Hematopoietic multipotent progenitor cell treated with erythropoietin and hydrocortisone succinate and interleukin-3 and kit ligand, for 15 days (in vitro differentiated cells): ENCODE results near the gene NCKIPSD.
A peak's percentile ranks its signal among the peaks of the same experiment; 100 is the strongest.

ENCODE experiments used
- DNase-seq: peaks from one replicate; pipeline ENCODE4 v3.0.0-alpha.2; 2015; ENCODE audit warnings: low spot score

The NCKIPSD gene

DNA sequence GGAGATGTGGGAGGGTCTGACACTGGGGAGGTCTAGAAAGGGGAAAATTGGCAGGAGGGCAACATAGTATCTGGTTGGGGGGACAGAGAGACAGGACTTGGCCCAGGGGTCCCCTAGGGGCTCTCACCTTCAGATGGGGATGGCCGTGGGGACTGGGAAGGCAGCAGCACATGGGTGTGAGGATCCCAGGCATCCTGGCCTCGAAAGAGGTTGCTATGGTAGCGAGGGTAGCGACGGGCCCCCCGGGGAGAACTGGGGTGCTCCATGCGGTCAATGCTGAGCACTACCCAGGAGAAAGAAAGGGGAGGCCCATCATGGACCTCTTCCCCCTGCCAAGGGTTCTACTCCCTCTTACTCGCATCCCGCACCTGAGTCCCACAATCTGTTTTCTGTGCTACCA is 38.0 kb downstream of the NCKIPSD start:
- no peak for DNase-seq

DNA sequence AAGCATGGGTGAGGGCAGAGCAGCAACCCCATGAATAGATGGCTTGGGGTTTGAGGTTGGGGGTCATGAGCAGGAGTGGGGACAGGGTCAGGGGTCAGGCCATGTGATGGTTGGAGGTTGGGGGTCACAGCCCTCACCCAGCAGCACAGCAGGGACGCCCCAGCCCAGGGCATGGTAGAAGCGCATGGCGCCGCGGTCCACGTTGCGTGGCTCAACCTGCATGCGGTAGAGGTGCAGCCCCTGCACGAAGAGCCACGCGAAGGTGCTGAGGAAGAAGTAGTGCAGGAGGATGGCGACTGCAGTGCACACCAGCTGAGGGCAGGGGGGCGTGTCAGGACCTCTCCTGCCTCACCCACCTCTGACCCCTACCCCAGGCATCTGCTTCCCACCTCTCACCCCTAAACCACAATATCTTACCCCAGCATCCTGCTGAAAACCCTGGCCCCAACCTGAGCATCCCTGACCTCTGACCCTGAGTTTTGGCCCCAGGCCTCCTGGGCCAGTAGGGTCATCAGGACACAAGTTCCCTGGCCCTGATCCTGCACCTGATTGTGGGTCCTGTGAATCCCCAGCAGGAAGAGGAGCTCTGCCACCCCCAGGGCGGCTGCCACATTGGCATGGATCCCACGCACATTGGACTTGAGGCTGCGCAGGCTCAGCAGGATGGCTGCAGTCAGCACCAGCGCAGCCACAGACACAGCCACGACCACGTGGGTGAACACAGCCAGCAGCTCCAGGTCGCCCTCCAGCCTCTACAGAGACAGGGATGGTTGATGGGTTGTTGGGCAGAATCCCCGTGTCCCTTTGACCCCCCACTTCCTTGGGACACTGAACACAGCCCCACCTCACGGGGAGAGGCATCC is 40.6 kb downstream of the NCKIPSD start:
- DNase-seq, result no peak

DNA sequence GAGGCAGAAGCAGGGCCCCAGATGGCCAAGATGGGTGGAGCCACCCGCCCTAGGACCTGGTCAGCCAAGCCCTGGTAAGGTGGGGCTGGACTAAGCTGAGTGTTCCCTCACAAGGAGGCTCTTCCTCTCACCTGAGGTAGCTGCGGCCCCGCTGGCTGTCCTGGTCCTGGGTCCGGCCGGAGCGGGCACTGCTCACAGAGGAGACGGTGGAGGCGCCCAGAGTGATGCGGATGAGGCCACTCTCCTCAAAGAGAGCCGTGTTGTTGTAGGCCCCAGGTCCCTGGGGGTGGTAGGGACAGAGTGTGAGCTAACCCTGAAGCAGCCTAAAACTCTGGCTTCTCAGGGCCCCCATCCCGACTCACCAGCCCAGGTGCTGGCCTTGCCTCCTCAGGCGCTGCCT is 43.1 kb downstream of the NCKIPSD start:
- no peak for DNase-seq

DNA sequence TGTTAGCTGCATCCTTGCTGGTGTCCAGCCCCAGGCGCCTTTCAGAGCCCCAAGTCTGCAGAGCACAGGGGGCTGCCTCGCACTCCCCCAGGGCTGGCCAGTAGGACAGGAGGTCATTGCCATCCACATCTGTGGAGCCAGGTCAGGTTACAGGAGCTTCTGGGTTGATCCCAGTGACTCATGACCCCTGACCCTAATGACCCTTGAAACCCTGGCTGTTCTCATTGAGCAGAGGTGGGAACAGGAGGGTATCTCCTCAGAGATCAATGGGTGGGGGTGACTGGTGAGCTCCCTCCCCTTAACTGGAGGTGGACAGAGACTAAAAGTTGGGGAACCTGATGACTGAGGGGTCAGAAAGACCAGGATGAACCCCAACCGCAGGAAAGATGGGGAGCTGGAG is 44.3 kb downstream of the NCKIPSD start:
- DNase-seq, result no peak

DNA sequence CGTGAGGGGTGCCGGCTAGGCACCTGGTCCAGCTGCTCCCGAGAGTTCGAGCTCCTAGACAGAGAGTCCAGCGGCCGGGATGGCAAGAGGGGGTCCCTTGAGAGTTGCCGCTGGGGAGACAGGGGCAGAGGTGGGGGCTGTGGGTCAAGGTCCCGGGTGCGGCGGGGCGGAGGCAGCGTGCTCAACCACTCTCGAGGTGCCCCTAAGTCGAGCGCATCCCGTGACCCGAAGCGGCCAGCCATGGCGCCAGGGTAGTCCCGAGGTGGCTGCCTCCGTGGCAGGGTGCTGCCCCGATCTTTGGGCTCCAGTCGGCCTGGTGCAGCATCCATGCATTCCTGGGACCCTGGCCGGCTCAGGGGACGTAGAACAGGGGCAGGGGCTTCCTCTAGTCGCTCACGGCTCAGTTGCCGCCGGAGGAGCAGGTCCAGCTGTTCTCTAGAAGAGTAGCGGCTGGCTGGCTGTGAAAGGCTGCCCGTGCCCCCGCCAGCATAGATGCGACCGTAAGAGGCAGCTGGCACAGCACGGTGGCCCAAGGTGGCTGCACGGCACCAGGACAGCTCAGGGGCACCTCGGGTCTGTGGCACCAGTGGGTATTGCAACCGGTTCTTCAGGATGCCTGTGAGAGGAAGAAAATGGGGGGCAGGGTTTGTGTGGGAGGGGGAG is 45.6 kb downstream of the NCKIPSD start:
- DNase-seq, result no peak

DNA sequence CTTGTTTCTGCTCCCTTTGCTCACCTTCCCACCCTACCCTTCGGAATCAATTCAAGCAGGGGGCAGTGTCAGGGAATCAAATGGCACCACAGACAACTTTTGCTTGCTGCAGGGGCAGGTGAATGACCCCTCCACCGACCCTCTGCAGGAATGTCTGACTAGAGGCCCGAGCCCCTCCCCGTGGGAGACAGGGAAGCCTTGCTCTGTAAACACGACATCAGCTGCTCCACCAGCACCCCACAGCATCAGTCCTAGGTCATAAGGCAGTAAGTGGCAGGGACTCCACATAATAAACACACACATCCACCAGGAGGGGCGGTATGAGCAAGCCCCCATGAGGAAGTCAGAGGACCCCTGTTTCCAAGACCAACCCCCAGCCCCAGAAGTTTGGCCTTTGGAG is 48.4 kb downstream of the NCKIPSD start:
- no peak for DNase-seq

DNA sequence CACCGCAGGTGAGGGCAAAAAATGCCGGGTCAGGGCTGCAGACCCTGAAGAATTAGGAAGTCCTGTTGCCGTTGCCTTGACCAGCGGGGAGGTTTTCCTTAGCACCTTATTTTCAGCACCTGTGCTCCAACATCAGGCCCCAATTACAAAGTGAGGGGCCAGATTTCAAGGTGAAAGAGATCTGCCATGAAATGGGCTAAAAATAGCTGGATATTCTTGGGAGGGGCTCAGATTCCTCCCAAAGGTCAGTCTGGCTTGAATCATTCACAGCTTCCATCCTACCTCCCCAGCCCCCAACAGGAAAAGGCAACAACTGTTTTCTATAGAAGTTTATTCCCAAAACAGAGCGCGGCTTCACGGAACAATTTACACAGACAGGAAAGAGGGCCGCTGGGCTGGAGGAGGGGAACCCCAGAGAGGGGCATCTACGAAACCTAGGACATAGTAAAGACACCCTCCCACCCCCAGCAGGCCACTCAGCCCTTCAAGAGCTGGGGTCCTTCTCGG is 49.5 kb downstream of the NCKIPSD start:
- no peak for DNase-seq

DNA sequence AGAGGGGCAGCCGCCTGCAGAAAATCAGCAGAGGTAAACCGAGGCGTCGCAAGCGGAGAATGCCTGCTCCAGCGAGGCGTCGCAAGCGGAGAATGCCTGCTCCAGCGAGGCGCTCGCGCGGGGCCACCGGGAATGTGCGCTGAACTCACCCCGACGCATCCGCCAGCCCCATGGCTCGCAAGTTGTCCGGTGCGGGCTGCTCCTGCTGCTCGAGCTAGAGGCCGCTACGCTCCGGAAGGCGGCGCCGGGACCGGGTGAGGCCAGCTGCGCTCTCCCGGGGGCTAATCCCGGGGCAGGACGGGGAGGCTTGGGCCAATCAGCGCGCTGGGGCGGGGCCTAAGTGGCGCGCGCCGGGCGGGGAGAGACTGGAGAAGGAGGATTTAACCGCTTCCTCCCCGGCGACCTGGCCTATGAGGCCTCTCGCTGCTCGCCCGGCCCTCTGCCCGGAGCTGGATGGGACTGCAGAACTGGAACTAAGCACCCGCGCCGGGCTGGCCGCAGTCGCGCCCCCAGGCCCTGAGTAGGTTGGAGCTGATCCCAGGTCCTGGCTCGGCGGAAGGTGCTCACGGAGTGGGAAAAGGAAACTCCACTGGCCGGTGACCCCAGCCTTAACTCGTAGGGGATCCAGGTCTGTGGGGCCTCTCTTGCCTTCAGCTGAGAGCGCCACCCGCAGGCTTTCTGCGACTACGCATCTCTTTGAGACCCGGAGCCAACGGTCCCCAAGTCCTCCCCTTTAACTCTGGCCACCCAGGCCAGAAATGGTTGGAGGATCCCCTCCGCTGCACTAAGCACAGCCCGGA is 50.3 kb downstream of the NCKIPSD start, which contains the start of gene SLC26A6:
Gene SLC26A6, minus strand, starts transcription at position 240 of the 800 bp plus-strand sequence. Its CDS starts 68 bp downstream, at position 172.
- peak; percentile 95 for DNase-seq

DNA sequence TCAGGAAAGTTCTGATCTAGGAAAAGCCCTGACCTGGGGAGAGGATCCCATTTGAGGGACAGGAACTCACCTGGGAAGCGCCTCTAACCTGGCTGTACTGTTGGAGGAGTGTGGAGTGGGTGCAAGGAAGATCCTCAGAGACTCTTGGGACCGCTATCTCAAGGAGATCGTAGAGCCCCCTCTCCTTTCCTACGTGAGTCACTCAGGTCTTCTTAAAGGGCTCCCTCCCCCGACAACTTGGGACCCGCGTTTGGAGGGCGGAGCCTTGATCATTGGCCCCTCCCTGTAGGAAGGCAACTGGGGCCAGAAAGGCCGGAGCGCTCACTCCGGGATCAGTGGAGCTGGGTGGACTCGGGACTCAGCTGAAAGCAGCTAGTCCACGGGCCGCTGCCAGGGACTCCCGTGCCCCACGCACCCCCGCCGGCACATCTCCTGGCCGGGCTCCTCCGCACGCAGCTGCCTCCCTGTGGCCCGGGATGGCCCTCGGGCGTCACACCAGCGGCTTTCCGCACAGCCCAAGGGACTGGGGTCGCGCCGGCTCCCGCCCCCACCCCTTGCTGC is 51.0 kb downstream of the NCKIPSD start:
- DNase-seq, result peak; percentile 32

DNA sequence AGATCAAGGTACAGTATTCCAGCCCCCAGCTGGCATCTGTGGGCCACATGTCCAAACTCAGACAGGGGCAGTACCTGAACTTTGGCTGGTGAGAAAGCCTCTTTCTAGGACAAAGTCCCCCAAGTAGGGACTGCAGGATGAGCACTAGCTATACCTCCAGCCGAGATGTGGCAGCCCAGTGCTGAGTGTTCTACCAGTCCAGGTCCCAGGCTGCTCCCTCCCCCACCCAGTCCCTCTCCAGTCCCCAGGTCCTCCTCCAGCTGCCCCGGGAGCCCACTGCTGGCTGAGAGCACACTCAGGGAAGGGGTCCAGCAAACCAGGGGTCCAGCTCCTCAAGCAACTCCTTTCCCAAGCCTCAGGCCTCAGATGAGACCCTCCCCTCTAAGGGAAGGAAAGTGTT is 52.0 kb downstream of the NCKIPSD start:
- no peak for DNase-seq

DNA sequence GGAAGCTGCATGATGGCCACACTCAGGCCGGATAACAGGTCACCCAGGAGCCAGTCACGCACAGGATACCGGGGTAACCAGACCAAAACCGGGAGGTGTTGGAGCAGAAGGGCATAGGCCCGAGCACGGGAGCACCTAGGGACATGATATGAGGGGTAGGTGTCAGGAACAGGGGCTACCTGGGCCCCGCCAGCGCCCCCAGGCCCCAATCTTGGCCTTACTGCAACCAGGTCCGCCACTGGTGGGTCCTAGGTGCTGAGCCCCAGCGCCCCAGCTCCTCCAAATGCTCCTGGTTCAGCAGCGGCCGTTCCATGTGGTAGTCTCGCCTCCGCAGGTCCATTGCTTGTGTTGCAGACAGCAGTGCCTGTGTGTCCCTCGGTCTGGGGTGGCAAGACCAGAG is 52.5 kb downstream of the NCKIPSD start:
- no peak for DNase-seq

DNA sequence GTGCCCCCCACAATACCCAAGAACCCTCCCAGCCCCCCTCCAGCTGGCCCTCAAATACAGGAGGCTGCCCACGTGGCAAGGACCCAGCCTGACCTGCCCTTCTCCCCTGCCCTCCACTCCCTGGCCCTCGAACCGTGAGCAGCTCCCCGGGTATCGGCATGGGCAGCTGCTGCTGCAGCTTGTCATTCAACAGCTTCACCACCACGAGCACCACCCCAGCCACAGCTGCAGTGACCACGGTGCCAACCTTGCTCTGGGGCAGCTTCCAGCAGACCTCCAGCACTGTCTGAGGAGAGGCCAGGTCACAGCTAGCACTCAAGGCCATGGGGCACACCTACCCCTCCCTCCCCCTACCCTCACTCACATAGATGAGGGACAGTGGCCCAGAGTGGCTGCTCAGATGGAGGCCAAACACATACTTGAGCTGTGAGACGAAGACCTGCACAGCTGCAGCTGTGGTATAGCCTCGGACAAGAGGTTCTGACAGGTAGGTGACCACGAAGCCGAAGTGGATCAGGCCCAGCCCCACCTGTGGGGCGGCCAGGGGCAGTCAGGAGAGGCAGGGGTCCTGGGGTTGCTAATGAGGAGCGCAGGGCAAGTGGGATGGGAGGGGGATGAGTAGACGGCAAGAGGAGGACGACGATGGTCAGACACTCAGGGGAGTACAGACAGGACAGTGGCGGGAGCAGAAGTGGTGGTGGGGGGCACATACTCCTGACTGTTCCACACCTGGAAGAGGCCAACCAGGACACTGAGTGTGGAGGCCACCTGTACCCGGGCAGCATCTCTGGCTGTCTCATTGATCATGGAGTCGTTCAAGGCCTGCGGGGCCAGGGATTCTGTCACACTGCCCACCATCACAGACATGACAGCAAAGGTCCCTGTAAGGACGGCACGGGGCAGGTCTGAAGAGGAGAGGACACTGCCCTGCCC is 53.9 kb downstream of the NCKIPSD start:
- DNase-seq, result no peak

DNA sequence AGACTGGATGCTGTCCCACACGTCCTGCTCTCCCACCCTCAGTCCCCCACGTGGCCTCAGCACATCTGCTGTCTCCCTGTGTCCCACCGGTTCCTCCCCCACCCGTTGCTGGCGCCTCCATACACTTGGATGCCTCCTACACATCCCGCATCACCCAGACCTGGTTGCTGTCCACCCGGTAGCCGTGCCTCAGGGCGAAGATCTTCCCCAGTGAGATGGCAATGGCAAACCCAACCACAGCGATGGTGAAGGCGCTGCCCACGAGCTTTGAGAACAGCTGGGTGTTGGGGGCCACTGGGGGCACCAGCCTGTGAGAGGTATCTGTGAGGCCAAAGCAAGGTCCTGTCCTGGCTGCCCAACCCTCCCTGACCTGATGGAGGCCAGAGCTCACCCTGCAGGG is 54.9 kb downstream of the NCKIPSD start:
- DNase-seq, result no peak

DNA sequence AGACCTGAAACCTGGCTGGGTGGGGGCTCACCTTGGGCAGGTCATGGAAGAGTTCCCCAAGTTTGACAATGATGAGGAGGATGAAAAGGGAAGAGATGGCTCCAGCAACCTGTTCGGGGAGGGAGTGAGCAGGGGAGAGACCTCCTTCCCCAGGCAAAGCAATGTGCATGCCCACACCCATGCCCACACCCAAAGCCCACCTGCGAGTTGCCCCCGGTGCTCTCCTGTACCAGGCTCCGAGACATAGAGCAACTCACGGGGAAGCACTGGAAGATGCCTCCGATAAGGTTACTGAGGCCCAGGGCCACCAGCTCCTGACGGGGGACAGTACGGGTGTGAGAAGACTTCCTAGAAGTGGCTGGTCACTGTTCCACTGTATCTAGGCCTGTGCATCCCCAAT is 55.3 kb downstream of the NCKIPSD start:
- no peak for DNase-seq

DNA sequence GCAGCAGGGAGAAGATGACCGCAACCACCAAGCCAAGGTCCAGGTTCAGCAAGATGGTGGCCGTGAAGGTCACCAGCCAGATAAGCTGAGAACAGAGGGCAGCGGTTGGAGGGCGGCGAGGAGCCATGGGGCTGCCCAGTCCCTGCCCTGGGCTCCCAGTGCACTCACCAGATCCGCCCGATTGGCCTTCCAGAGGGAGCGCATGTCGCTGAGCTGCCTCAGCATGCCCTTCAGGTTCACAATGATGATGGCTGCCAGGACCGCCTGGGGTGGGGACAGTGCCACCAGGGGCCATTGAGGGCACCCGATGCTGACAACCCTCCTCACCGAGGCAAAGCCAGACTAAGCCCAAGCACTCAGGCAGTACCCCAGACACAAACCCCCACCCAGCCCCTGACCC is 55.8 kb downstream of the NCKIPSD start:
- DNase-seq, result no peak

DNA sequence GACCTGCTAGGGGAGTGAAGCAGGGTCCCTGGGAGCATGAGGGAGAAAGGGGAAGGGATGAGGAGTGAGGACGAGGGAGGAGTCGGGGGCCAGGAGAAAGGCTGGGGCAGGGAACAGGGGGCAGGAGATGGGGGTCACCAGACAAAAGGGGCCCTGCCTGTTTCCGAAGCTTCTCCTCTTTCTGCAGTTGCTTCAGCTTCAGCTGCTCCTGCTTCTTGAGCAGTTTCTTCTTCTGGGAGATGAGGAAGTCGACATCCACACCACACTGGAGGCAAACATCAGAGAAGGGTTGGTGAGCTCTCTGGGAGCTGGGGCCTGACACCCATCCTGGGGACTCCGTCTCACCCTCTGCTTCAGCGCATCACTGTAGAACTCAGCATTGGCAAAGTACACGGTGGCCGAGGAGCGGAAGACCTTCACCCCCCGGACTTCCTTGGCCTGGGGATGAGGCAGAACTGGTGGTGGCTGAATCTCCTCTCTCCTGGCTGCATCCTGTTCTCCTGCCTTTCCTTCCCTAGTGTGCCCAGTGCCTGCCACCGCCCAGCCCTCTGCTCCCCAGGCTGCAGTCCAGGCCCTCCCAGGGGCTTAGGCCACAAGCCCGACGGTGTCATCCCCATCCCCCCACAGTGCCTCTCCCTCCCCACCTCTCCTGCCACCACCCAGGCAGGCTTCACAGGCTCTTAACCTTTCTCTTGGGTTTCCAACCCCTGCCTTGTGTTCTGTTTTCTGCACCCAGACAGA is 57.3 kb downstream of the NCKIPSD start:
- DNase-seq, result no peak

DNA sequence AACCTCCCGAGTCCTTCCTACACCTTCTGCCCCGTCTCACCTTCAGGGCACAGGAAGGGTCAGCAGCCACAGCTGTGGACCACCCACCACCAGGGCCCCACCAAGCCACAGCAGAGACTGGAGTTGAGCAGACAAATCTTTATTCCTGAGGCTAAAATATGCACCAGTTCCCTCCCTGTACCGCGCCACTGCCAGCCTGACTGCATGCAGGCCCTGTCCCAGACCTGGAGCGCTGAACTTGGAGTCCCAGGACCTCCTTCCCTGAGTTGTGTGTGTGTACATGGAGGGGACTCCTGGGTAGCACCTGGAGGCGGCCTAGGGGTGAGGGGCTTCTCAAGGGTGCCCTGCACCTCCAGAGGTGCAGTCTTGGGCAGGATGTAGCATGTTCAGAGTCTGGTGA is 60.1 kb downstream of the NCKIPSD start:
- no peak for DNase-seq

DNA sequence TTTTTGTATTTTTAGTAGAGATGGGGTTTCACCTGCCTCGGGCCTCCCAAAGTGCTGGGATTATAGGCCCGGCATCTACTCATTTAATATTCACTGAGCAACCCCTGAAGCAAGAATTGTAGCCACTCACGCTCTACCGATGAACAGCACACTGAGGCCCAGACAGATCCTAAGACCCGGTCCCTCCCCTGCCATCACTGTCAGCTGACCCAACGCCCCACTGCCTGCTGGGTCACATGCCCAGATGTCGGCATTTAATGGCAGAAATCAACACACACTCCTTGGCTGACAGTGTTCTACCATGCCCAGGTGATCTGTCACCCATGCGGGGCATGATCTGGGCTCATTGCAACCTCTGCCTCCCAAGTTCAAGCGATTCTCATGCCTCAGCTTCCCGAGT is 60.9 kb downstream of the NCKIPSD start:
- DNase-seq, result no peak

DNA sequence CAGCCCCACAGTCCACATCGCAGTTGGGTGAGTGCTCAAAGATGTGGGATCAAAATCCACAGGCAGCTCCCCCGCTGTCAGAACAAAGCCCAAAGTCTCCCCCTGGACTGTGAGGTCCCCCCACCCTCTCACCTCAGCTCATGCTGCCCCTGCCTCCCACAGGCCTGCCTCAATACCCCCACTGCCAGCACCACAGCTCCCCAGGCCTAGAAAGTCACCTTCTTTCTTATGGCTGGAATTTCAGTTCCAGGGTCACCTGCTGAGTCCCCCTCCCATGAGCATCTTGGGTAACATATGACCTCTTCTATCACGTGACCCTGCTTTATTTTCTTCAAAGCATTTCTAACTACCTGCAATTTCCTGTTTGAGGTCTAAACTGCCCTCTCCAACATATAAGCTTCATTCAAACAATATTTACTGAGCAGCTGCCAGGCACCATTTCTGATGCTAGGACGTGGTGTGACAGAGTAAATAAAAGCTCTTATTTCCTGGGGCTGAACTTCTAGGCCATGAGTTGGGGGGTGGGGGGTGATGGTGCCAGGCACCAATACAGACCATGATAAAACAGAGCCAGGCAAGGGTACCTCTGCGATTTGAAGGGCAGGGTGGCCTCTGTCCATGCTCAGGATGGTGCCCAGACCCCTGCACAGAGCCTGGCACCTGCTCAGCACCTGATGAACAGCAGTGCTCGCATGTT is 61.7 kb downstream of the NCKIPSD start:
- DNase-seq, result no peak
